ENCODE measurements around the gene HCN2. TPM values are rescaled to one million over a fixed set of nuclear protein-coding genes. Genes with fewer than 3 reads are reported as not detected.

HCN2 gene
- total and polyA plus RNA-seq, 9 of the 15 experiments (the other 6 are each of a cell fraction or from before 2014, with no cell fraction given), result 0.29 to 4.2 (median 0.82) TPM; not detected in 2

GRCh38 chr19:639253-640160, 49.8 kb downstream of the HCN2 start, which contains the start of gene FGF22 (continued):
- TF ChIP-seq SAFB (IDR thresholded peaks at IDR 0.05; ENCODE audit: borderline replicate concordance, low read depth, low read length) (peak; percentile 75), FOXK2 (conservative IDR thresholded peaks at IDR 0.05 in 1 of 2, IDR thresholded peaks at IDR 0.05 in 1 of 2; ENCODE audit: low read depth in 2 of 2) (0 out of 4 replicates have a peak, but pooled peaks of 1 of the 2 experiments have one; percentile 40), NKRF (IDR thresholded peaks at IDR 0.05; ENCODE audit: borderline replicate concordance) (peak; percentile 52; the same call in 1 of the 2 replicates), ZHX1 (conservative IDR thresholded peaks at IDR 0.05; ENCODE audit: low read length) (no peak), PURB (CRISPR knock-in tag; IDR thresholded peaks at IDR 0.05; ENCODE audit: low read depth) (no peak), ATF3 (IDR thresholded peaks at IDR 0.05) (0 out of 2 replicates have a peak, but pooled peaks have one; percentile 11), ATF3 (CRISPR knock-in tag; conservative IDR thresholded peaks at IDR 0.05) (no peak), MAX (CRISPR knock-in tag; IDR thresholded peaks at IDR 0.05) (peak; percentile 61; the same call in 1 of the 2 replicates), ZNF347 (CRISPR knock-in tag; IDR thresholded peaks at IDR 0.05; ENCODE audit: low read depth) (no peak), THRB (CRISPR knock-in tag; conservative IDR thresholded peaks at IDR 0.05) (no peak), ZNF449 (CRISPR knock-in tag; IDR thresholded peaks at IDR 0.05) (no peak), POLR2G (IDR thresholded peaks at IDR 0.05; ENCODE audit: low read depth, low read length) (peak; percentile 18; the same call in 1 of the 2 replicates), ZNF436 (CRISPR knock-in tag; IDR thresholded peaks at IDR 0.05) (no peak), NRF1 (conservative IDR thresholded peaks at IDR 0.05 in 1 of 2, IDR thresholded peaks at IDR 0.05 in 1 of 2) (peak in 1 of 2 experiments; percentile 39; a peak in 2 of 4 replicates), ZNF76 (CRISPR knock-in tag; IDR thresholded peaks at IDR 0.05; ENCODE audit: borderline replicate concordance) (no peak), SP2 (IDR thresholded peaks at IDR 0.05; ENCODE audit: extremely low read depth, low read depth, low read length, poor library complexity, severe bottlenecking) (peak; percentile 55)
